Renal cortical epithelial cell (primary cell): ENCODE data around the gene DIP2B. TPM values are rescaled to one million over a fixed set of nuclear protein-coding genes. Genes with fewer than 3 reads are reported as not detected.
"Not testable (repeated sequence)": the region's sequence is repeated elsewhere in the genome, so short reads cannot be mapped to it uniquely, and the experiment has no call there.

Experiments
- DNase-seq: peaks from one replicate; pipeline ENCODE4 v3.0.0-alpha.2; 2011; ENCODE audit warnings: low read depth
- total RNA-seq: library from RNA; depleted of rRNA; stranded (reverse); fragments of >200 nt; gene quantifications from 2 replicates; pipeline ENCODE4 v1.2.3, GENCODE V29; 2014

DIP2B gene
- total RNA-seq, 1 donor from 2014 or later, result 60.2 TPM

DNA sequence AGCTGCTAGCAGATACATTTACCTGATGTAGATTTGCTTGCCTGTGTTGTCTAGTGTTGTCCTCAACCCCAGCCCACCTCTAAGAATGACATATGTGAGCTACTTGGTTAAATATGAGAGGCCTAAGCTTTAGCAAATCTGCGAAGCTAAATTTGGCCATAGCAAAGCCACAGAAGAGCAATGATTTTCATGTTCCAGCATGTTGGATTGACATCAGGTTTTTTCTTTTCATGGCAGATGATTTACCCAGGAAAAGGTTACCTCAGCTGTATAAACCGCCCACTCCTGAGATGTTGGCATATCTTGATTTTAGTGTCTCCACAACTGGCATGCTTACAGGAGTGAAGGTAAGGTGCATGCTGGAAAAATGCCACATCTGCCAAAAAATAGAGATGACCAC is 222.7 kb downstream of the DIP2B start:
- no peak for DNase-seq

DNA sequence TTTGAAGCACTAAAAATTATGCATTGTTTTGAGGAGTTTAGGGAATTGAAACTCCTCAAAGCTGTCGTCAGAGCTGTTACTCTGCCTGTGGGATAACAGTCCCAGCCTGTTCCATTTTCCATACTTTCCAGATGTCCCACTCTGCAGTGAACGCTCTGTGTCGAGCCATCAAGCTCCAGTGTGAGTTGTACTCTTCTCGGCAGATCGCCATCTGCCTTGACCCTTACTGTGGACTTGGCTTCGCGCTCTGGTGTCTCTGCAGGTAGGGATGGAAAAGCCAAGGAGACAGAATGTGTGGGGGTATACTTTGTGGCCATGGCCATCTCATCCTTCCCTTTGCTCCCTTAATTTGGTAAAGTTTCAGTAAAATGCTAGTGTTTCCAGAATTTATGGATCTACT is 223.6 kb downstream of the DIP2B start:
- no peak for DNase-seq

DNA sequence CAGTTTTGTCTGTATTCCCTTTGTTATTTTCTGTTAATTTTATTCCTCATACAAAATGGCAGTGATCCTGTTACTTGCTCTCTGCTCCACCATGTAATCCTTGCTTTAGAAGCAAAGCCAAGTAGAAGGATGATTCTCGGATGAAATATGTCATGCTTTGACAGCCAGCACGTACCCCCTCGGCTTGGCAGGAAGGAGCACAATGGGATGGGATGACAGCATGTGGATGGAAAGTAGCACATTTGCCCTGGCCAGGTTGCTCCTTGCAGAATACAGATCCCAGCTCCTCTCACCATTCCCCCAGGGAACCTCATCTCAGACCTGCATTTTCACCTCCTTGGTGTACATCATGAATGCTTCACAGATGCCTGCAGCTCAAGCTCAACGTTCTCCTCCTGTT is 224.1 kb downstream of the DIP2B start:
- DNase-seq, result no peak

DNA sequence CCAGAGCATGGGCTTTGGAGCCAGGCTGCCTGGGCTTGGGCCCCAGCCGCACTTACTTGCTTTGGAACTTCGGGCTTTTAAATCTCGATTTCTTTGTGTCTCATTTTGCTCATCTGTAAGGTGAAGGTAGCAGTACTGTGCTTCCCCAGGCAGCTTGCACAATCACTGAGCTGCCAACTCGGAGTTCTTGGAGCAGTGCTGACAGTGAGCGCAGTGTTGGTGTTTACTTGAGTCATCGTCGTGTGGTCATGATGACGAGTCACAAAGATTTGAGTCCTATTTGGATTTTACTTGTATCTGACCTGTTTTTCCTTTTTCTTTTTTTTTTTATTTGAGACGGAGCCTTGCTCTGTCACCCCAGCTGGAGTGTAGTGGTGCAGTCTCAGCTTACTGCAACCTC is 227.8 kb downstream of the DIP2B start:
- peak; percentile 28 for DNase-seq

DNA sequence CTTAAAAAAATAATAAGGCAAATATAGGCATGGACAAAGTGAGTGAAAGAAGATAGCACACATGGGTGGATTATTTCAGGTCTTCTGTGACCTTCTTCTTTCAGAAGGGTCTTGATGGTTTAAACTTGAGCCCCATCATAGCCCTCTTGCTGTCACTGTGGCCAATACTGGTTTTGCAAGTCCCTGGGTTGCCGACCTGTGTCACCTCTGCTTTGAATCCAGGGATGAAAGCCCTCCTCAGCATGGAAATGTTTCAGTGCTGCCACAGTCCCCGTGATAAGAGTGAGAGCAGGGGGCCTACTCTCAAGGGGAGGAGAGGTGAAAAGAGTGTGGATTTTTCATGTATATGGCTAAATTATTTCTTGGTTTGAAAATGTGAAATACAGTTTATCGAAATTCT is 228.9 kb downstream of the DIP2B start:
- no peak for DNase-seq

DNA sequence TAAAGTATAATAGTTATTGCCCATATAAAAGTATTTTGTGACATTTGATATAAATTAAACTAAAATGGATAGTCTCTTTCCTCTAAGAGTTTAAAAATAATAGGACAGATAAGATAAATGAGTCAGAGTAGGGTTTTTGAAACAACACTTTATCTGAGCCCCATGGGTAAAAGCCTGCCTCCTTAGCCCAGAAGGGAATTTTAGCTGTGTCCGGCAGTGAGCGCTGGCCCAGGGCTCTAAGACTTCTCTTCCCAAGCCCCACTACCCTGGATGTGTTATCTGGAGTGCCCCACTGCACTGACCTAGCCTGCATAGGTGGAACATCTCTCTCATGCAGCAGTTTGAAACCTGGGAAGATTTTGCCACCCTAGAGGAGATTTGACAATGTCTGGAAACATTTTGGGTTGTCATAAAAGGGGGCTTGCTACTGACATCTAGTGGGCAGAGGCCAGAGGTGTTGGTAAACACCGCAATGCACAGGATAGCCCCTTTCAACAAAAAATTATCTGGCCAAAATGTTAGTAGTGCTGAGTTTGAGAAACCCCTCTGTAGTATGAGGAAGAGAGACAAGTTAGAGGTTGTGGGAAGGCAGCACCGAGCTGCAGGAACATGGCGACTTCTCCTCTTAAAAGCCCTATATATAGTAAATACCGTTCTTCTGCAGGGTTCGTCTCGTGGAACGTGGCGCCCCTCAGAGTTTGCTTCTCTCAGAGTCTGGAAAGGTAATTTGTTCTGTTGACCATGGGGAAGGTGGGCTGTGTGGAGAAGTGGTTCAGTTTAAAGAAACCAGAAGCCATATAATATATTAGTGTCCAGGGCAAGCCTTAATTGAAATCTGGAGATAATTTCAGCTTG is 229.9 kb downstream of the DIP2B start:
- no peak for DNase-seq

DNA sequence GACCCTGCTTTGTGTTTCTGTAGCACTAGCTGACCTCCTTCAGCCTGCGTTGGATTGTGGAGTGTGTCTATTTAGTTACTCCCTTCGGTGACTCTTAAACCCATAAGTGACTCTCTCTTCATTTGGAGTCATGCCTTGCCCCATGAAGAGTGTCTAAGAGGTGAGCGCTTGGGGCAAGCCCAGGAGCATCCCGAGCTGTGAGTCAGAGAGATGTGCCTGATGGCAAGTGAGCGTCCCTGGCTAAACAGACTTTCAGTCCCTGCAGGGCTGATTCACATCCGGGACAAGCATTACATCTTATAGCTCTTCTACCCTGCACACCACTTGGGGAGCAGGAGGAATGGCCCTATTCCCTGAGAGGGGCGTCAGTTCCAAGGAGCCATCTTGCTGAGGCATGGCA is 234.8 kb downstream of the DIP2B start:
- no peak for DNase-seq

DNA sequence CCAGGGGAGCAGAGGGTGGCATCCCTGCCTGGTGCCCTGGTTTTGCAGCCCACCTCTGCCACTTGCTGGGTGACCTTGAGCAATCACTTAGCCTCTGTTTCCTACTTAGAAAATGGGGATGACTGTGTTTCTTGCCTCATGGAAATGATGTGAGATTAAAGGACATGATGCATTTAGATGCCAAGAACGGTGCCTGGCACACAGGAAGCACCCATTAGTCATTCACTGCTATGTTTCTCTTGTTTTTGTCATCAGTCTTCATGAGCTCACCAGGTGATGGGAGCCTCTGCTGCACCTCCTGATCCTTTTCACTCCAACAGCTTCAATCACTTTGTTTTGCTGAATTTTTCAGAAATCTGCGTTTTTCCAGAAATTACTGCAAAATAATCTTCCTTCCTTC is 235.5 kb downstream of the DIP2B start:
- DNase-seq, result no peak

DNA sequence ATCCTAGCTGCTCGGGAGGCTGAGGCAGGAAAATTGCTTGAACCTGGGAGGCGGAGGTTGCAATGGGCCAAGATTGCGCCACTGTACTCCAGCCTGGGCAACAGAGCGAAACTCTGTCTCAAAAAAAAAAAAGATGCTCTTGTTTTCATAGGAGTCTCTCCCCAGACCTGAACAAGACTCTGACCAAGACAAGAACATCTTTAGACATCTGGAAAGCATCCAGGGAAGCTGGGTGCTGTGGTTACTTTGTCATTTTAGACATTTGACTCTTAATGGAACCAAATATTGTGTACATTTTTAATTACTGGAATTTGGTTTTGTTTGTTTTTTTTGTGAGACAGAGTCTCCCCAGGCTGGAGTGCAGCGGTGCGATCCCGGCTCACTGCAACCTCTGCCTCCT is 238.0 kb downstream of the DIP2B start:
- no peak for DNase-seq

DNA sequence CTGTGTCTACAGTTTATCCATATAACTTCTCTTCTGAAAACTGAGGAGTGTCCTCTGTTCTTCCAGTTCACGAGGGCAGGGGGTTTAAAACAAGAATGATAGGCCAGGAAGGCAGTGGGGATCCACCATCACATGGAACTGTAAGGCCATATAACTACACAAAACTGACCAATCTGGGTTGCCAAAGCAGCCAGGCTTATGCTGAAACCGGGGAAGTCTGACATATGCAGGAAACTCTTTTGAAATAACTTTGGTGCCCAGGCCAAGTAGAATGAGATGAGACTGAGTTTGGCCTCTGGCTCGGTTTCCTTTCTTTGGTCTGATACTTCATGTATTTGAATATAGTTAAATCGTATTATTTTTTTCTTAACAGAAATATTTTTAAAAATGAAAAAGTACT is 241.1 kb downstream of the DIP2B start:
- no peak for DNase-seq

DNA sequence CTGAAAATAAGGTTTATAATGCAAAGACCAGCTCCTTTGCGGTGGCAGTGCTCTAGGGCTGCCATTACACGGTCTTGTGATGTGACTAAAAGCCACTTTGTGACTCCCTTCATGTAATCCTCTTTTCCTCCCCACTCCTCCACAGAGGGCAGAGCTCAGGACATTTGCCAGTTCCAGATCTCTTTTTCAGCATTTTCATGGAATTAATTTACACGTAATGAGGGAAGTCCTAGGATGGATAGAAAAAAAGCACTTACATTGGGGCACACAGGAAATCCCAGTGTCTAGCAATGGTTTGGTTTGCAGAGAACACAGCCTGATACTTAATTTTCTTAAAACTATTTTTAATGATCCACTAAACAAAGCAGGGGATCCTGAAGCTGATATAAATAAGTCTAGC is 241.6 kb downstream of the DIP2B start:
- no peak for DNase-seq

DNA sequence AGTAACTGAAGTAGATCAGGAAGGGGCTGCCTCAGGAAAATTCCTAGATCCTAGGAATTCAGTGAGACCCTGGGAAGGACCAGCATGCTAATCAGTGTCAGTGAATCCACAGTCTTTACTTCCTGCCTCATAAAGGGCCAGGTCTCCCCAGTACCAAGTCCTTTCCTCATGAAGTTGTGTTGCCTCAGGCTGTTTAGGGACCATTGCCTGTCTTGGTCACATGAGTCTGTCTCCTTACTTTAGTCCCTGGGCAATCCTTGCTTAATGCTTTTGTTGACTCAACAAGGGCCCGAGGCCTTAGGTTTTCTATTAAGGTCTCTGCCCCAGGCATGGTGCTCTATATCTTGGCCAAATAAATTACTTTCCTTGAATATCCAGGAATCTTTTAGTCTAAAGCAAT is 243.0 kb downstream of the DIP2B start:
- DNase-seq, result no peak

DNA sequence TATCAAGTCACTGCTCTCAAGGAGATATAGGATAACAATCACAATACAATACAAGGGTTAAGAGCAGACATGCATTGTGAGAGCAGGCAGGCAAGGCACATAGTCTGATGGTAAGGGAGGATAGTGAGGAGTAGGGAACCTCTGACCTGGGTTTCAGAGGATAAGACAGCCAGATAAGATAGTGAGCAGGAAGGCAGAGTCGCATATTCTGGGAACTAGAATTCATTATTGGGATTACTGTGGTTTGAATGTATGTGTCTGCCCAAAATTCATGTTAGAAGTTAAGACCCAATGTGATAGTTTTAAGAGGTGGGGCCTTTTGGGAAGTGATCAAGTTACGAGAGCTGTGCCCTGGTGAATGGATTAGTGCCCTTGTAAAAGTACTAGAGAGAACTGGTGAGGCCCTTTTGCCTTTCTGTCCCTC is 244.7 kb downstream of the DIP2B start:
- DNase-seq, result no peak

DNA sequence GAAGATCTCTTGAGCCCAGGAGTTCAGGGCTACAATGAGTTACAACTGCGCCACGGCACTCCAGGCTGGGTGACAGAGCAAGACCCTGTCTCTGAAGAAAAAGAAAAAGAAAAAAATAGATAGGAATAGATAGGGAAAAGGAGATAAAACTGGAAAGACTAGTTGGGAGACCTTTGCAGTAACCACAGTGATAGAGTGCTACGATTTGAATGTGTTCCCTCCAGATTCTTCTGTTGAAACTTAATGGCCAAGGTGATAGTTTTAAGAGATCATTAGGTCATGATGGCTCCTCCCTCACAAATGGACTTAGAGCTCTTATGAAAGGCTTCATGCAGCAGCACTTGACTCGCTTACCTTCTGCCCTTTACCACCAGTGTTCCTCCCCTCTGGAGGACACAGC is 245.6 kb downstream of the DIP2B start:
- DNase-seq, result no peak

DNA sequence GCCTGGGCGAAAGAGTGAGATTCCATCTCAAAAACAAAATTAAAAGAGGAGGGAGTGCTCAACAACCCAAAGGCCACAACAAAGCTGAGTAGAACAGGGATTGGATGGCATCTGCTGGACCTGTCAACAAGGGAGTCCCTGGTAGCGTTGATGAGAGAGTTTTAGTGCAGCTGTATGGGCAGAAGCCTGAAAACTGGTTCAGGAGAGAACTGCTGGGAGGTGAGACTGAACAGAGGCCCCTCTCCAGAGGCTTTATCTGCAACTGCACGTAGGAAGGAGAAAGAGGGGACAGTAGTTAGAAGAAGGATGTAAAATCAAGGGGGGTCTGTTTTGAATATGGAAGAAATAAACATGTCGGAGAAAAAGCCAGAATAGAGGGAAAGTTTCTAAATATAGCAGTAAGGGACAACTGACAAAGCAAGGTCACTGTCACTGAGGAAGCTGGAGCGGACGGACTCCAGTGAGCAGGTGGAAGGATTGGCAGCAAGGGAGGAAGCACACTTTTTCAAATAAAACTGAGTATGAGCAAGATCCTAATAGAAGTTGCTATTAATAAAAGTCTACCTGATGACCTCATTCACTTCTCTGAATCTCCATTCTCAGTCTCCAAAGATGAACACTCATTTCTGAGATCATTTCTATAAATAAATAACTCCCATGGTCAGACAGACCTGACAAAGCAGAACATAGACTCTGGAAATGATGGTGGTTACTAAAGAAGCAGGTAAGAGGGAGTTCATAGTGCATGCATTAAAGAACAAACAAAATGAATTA is 247.3 kb downstream of the DIP2B start:
- peak; percentile 57 for DNase-seq

DNA sequence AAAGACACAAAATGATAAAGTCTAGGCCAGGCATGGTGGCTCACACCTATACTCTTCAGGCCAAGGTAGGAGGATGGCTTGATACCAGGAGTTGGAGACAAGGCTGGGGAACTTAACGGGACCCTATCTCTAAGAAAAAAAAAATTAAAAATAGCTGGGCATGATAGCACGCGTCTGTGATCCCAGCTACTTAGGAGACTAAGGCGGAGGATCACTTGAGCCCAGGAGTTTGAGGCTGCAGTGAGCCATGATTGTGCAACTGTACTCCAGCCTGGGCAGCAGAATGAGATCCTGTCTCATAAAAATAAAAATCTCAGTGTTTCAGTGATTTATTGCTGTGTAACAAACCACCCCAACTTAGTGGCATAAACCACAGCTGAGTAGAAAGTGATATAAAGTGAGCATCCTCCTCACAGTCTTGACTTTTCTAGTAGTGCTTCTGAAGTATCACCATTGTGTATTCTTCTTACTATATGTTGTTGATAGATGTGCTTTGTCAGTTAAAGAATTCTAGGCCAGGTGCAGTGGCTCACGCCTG is 248.5 kb downstream of the DIP2B start:
- no peak for DNase-seq

DNA sequence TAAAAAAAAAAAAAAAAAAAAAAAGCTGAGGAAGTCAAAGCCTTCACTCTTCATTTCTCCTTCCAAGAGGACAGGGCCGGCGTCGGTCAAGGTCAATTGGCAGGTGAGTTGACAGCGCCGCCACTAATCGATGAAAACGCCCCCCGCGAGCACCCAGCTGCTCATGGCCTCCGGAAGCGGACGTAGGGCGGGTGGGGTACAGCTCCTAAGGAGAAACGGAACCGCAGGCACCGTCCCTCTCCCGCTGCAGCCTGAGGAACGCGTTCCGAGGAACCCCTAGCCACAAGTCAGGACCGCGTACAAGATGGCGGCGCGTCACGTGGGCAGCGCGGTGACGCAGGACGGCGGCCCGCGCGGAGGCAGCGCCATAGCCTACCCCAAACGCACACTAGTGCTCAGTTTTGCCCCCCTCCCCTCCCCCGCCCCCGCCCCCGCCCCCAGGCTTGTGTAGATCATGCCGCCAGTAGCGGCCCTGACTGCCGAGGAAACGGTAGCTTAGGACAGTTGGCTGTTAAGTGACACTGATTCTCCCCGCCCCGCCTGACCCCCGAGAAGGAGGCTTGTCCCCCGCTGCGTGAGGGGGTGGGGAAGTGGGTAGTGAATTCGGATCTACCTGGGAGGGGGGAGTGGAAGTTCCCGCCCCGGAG is 259.0 kb downstream of the DIP2B start, which contains the start of gene ATF1:
Gene ATF1, plus strand, starts transcription at position 463 of the 647 bp plus-strand sequence. CDS start 16,045 bp downstream, outside the sequence.
- peak; percentile 75 for DNase-seq

DNA sequence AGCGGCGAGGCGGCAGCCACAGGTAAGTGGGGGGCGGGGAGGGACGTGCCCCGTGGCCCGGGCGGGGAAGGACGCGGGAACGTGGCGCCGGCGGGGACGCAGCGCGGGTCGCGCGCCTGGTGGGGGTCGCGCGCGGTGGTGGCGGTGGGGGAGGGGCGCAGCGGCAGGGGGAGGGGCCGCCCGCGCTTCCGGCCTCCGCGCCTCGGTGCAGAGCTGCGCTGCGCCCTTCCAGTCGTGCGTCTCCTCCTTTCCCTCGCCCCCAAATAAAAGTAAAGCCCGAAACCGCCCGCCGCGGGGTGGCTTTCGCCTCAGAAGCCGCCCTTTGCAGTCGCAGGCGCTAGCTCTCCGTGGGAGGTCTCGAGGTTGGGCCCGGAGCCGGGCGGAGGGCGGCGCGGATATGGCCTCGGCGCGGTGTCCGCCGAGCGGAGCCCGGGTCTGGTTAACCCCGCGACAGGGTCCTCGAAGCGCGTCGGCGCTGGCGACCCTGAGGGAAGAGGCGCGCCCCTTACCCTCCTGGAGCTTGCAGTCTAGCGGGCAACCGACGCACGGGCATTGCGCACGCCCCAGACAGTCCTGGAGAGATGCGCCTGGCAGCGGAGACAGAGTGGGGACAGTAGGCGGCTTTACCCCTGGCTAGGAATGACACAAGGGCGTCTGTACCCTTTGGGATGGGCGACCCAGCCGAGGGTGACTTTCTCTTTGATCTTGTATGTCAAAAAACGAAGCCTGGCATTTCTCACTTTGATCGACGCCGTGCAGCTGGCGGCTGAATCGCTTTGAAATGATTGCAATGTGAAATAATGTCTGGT is 259.7 kb downstream of the DIP2B start:
- DNase-seq, result no peak

DNA sequence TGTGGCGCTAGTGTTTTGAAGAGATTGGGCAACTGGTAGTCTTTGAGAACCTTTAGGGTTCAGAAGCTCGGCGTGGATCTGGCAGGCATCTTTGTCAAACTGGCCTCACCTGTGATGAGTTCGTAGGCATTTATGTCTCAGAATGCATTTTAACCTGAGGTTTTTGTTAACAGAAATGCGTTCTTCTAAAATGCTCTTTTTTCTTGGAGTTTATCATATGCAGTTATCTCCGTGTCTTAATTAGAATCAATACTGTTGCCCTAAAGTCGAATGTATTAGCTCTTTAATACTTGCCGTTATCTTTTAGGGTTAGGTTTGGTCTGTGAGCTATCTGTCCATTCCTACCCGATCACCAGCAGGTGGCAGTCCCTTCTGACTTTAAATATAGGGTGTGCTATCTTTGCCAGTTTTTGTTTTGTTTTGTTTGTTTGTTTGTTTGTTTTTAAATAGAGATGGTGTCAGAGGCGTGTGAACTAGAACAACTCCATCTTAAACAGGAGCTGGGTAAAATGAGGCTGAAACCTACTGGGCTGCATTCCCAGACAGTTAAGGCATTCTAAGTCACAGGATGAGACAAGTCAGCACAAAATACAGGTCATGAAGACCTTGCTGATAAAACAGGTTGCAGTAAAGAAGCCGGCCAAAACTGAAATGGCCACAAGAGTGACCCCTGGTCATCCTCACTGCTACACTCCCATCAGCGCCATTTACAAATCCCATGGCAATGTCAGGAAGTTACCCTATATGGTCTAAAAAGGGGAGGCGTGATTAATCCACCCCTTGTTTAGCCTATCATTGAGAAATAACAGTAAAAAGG is 260.5 kb downstream of the DIP2B start:
- DNase-seq, result peak; percentile 51

DNA sequence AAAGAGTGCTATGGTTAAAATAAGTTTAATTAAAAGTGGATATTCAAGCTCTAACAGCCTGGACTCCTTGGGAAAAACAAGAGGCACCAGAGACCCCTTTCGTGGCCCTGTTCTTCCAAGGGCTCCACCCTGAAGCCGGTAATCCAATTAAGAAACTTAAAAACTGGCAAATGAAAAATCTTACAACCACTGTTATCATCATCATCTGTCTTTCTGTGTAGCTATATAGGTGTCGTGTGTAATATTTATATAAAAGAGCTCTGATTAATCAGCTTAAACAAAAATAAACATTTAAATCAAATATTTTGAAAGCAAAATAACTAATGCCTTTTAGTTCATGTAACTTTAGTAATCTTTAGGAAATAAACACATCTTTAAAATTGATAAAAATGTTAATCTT is 263.6 kb downstream of the DIP2B start:
- no peak for DNase-seq

DNA sequence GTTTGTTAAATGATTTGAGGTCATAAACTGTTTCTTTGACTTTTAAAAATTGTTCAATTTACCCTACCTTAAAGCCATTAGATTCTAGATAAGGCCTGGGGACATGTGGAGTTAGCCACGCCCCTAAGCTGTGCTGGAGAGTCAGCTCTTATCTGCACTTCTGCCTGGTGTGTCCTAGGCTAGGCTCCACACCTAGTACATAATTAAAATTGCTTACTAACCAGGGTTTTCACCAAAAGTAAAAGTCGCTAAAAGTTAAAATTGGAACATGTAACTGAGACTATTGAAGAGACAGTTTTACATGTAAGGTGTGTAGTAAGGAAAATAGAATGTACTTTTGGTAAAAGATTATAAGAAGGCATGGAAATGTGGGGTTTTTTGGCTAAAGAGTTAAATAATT is 264.0 kb downstream of the DIP2B start:
- DNase-seq, result not testable (repeated sequence)
